GM18526 (cell line): ENCODE results near the gene CDC42.

ENCODE experiments used
- POLR2A ChIP-seq: IDR thresholded peaks from 3 replicates; pipeline ENCODE4 v1.6.1; 2011; ENCODE audit not compliant: insufficient read length; ENCODE audit errors: extremely low read depth

CDC42 gene

DNA sequence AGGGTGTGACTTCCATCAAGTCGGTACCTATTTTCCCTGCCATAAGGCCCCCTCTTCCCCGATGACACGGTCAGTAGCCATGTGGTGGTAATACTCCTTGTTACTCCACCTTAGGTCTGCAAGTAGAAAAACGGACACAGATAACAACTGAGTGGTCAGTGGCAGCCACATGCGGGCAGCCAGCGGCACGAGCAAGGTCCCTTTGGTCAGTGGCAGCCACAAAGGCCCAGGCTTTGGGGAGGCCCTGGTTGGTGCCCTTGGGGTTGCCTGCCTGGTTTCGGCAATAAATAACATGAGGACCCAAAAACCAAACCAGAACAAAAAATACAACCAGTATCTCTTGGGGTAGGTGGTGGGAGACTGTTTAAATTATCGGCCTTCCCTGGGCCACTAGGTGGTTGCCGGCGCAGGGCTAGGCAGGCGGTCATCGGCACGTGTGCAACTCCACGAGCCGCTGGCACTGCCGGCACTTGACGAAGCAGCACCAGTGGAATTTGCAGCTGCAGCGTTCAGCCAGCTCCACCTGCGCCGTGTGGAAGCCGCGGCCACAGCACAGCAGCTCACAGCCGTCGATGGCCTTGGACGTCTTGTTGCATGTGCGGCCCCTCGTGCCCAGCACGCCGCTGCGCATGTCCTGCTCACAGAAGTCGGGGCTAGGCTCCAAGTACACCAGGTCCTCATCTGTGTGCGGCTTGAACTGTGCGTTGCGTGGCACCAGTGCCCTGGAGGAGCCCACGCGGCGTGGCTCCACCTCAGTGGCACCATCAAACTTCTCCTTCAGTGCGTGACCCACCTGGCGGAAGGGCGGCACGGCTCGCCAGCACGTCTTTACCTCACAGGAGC, 67.3 kb downstream of the CDC42 start:
- TF ChIP-seq POLR2A = no peak

DNA sequence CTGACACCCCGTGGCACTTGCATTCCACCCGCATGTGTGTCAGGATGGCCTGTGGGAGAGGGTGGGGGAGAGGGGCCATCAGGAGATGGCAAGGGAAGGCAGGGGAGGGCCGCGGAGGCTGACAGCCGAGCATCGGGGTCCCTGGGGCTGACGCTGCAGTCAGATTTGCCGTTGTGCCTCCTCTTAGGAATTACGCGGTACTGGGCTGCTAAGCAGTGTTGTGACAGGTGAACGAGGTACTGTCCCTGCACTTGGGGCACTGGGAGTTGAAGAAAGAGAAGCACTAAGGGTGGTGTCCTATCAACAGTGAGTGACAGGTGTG, 67.9 kb downstream of the CDC42 start:
- no peak for TF ChIP-seq POLR2A

DNA sequence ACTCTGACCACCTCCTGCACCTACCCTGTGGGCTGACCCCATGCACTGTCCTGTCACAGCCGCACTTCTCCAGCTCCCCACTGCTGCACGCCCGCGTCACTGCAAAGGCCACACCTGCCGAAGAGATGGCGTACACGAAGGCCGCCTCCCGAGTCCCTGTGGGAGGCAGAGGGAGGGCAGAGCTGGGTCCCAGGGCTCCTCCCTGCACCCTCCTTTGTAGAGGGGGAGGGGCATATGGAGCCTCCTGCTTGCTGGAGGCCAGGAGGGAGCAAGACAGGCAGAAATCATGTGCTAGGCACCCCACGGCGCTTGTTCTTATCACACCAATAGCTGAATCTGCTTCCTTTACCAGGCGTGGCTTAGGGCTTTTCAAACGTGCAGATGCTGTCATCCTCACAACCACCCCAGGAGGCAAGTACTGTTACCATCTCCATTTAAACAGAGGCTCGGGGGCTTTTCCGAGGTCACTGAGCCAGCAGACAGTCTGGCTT, 69.0 kb downstream of the CDC42 start:
- TF ChIP-seq POLR2A = no peak

DNA sequence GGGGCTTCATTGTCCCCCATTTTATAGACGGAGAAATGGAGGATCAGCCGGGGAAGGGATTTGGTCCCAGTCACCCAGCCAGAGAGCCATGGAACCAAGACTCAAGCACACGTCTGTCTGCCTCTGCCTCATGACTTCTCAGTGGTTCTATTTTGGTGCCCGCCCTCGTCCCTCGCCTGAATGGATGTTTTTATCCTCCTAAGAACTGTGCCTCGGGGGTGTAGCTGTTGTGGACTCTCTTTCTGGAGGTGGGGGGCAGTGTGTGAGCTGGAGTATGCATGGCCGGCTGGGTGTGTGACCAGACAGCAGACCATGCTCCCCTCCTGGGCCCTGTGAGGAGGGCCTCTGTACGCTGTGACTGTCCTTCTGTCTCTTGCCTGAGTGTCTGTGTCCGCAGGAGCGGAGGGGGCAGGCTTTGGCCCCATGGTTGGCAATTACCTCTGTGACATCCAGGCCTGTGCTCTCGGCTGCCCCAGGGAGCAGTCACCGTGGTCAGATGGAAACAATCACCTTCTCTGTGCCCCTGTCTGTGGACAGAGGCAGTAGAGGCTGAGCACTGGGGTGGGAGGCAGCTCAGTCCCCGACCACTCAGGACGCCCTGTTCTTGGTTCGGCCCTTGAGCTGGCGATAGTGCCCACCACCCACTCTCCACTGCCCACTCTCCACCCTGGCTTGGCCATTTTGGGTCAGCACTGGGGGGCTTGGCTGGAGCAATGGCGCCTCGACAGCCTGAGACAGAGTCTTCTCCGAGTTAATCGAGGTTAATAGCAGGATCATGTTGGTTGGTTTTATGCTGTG, 70.0 kb downstream of the CDC42 start:
- no peak for TF ChIP-seq POLR2A

DNA sequence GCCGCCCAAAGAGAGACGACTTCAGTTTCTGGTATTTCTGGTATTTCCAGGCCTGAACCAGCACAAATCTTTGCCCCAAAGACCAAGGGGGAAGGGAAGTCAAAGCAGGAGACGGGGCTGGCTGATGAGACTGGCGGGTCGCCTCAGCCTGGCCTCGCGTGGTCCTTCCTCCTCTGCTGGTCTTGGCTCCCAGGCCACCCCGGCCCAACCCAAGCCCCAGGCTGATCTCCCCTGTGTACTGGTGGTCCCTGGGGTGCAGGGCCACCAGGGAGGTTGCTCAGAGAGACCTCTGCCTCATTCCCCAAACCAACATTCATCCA, 70.5 kb downstream of the CDC42 start:
- no peak for TF ChIP-seq POLR2A

DNA sequence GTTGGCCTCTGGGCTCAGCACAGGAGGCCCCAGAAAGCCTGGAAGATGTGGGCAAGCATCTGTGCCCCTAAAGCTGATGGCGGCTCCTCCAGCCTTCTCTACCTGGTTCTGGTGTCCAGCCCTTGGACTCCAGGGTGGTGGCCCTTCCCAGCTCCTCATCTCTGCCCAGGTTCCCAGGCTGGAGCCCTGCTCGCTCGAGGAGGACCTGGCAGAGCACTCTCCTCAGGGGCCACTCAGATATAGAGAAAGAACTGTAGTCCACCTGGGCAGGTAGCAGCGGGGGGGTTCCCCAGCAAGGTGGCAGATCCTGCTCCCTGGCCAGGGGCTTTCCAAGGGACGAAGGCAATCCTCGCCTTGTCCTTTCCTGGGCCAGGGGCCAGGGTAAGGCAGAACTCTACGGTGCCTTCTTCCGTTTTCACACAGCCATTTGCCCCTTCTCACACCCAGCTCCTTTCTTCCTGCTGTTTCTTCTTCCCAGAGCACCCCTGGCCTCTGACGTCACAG, 71.4 kb downstream of the CDC42 start:
- TF ChIP-seq POLR2A = no peak

DNA sequence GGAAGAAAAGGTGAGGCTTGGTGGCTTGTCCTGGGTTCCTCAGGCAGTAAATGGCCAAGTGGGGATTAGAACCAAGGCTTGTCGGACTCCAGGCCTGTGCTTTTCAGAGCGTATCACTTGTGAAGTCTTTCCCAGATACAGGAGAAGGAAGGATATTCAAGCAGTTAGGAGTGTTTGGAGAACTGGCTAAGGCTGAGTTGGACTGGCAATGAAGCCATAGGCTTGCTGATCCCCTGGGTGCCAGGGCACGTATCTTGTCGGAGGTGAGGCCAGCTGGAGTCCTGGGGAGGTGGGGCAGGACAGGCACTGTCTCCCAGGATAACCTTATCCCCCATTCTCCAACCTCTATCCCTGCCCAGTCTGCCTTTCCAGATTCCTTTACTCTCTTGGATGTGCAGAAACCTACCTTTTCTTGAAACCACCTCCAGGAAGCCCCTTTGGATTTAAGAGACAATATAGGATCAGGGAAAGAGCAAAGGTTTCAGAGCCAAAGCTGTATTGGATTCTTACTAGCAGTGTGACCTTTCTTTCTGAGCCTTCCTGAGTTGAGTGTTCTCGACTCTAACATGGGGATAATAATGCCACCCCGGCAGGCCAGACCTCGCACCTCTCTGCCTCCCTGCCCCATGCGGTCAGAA, 72.2 kb downstream of the CDC42 start:
- no peak for TF ChIP-seq POLR2A

DNA sequence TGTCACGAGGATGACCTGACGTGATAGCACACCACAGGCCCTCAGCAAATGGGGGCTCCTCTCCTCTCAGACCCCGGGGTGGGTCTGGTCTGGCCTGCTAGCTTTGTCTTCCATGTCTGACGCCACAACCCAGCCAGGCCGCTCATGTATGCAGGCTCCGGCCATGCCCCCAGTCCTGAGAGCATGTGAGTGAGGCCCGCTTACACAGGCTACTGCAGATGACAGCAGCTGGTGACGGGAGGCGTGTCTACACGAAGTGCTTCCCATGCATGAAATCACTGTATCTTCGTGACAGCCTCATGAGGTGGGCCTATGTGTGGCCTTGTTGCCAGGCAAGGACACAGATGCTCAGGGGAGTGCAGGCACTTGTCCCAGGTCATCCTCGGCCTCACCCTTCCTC, 74.0 kb downstream of the CDC42 start:
- no peak for TF ChIP-seq POLR2A

DNA sequence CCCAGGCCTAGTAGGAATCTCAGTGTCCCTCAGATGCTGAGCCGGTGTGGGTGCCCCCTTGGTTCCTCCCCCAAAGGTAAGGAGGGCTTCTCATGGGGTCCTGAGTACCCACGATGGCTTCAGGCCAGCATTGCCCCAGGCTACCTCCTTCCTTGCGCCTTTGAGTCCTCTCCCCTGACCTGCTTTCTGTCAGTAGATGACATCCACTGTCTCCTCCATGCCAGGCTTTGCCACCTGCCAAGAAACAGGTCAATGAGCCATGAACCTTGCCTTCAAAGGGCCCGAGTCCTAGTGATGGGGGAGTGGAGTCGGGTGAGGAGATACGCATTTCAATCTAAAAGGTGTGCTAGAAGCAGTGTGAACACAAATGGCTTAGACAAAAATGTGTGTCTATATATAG, 74.7 kb downstream of the CDC42 start:
- no peak for TF ChIP-seq POLR2A

DNA sequence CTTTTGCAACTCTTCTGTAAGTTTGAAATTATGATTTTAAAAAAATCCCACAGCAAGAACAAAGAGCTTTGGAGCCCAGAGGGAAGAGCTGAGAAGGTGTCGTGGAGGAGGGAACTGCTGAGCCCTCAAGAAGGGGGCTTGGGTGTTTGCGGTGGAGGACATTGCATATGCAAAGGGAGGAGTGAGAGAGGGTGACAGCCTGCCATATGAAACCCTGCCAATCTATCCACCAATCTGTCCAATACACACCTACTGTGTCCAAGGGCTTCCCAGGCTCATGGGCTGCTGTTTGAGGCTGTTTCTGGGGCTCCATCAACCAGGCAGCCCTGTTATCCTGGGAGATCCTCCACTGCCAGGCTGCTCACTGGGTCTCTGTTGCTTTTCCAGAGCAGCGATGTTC, 75.2 kb downstream of the CDC42 start:
- TF ChIP-seq POLR2A = no peak

DNA sequence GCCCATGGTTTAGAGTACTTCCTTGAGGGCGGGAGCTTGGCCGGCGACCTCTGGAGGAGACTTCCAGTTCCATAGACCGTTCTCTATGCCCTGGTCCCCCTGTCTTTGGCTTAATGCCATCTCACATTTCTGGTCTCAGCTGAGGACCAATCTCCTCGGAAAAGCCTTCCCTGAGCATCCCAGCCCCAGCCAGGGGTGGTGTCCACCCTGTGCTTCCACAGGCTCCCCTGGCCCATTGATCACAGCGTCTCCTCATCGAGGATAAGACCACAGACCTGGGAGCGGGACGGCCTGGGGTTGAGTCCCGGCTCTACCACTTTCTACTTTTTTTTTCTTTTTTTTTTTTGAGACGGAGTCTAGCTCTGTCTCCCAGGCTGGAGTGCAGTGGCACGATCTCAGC, 75.9 kb downstream of the CDC42 start:
- TF ChIP-seq POLR2A = no peak

DNA sequence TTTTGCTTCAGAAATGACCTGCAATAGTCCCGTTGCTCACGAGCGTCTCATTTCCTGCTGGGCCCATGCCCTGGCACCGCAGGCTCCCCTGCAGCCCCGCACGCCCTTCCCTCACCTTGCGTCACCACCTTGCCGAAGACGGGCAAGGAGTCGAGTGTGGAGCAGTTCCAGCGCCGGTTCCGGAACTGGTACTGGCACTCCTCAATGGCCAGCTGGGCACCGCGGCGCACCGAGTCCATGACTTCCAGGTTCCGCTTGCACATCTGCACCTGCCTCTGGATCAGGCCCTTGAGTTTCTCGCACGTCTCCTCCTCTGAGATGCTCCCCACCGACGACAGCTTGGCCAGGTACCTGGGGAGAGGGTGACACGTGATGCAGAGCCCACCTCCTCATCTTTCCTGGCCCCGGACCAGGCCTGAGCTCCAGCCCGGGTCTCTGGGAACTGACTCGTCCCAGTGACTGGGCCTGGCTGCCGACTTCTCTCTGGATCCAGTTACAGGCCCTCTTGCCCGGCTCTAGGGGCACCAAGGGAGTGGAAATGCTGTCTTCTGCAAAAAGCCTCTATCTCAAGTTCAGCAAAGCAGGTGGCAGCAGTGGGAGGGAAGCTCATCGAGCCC, 77.1 kb downstream of the CDC42 start:
- TF ChIP-seq POLR2A = no peak

DNA sequence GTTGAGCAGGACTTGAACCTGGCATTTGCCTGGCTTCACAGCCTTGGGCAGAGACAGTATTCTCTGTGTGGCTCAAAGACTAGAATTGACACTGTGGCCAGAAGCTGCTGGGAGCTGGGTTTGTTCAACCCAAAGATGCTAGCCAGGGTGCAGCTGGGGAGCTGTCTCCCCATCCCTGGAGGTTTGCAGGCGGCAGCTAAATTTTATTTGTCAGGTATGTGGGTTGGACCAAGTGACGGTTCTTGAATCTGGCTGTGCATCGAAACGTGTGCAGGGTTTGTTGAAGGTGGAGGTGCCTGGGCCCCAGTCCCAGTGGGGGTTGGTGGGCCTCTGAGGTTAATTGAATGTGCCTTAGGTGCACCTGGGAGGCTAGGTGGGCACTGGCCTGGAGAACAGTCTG, 78.6 kb downstream of the CDC42 start:
- no peak for TF ChIP-seq POLR2A

DNA sequence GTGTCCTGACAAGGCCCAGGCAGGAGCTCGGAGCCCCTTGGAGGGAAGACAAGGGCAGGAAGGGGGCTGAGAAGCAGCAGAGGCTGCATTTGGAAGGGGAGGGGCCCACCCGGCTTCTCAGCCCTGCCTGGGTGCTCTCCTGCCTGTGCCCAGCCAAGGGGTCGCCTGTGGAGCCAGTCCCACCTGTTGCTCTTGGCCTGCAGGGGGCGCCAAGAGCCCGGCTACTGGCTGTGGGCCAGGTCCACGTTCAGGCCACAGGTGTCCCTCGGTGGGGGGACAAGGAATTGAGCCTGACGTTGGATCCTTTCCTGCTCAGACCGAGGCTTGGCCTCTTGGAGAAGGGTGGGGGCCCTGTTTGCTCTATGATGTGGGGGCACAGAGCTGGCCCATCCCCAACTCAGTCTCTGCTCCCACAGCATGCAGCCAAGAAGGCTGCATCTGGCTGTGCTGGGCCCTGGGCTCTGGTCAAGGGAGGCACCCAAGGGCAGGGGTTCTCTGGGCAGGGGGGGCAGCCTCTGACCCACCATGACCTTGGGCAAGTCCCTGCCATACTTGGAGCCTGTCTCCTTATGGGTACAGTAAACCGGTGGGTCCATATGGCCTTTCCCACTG, 79.5 kb downstream of the CDC42 start:
- TF ChIP-seq POLR2A = no peak

DNA sequence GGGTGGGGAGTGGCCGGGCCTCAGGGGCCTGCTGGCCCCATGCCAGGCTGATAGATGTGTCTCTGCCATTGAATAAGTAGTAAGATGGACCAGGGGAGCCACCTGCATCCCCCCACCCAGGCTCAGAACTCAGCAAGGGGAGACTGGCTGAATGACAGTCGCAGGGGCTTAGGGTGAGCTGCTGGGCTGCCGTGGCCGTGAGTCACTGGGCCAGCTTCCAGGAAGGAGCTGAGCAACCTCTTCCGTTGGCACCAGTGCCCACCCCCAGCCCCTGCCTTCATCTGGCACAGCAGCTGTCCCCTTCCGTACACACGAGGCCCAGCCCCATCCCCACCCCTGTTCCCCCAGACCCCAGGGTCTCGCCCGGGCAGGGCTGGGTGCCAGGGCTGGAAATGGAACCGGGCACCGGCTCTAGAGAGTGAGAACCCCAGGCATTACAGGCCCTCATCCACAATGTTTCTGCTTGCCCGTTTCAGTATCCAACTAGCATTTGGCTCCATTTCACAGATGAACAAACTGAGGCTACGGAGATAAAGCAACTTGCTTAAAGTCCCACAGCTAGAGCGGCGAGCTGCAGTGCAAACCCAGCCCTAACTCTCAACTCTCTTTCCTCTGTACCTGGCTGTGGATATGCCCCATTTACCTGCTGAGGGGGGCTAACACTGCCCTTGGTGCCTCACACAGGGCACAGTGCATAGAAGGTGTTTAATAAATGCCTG, 80.2 kb downstream of the CDC42 start:
- no peak for TF ChIP-seq POLR2A
